ENCODE data around the gene BEAN1.

The BEAN1 gene

GRCh38 chr16:66409156-66409555, 17.9 kb upstream of the BEAN1 start:
- TF ChIP-seq CTCF (IDR thresholded peaks at IDR 0.05; ENCODE audit: control extremely low read depth, extremely low read depth, low read depth, missing control alignments) = no peak
- CTCF ChIA-PET = interaction anchor here (1.0 to 3.9 kb wide), 4 partner anchors 65 to 459 kb away, joined by 3 to 23 read pairs (median 5); no protein-coding TSS in a partner anchor
- POLR2A ChIA-PET = interaction anchor here (0.8 kb wide), 1 partner anchor 331 kb away, joined by 5 read pairs; no protein-coding TSS in a partner anchor
- no peak for DNase-seq (ENCODE audit: extremely low spot score)

GRCh38 chr16:66412182-66412581, 14.9 kb upstream of the BEAN1 start:
- CTCF ChIA-PET = no interaction called here

GRCh38 chr16:66414891-66415290, 12.2 kb upstream of the BEAN1 start:
- no peak for TF ChIP-seq CTCF (IDR thresholded peaks at IDR 0.05; ENCODE audit: control extremely low read depth, extremely low read depth, low read depth, missing control alignments)
- POLR2A ChIA-PET = no interaction called here
- CTCF ChIA-PET = interaction anchor here (1.0 to 2.8 kb wide), 4 partner anchors 8 to 174 kb away, joined by 3 to 20 read pairs (median 3); no protein-coding TSS in a partner anchor
- DNase-seq (ENCODE audit: extremely low spot score) = no peak

More at GRCh38 chr16:66412182-66412581, 14.9 kb upstream of the BEAN1 start:
- no peak for DNase-seq (ENCODE audit: extremely low spot score)
- POLR2A ChIA-PET = no interaction called here
- TF ChIP-seq CTCF (IDR thresholded peaks at IDR 0.05; ENCODE audit: control extremely low read depth, extremely low read depth, low read depth, missing control alignments) = no peak

- no peak for DNase-seq (ENCODE audit: extremely low spot score)
- TF ChIP-seq CTCF (IDR thresholded peaks at IDR 0.05; ENCODE audit: control extremely low read depth, extremely low read depth, low read depth, missing control alignments) = no peak
- ChIA-PET CTCF (interaction anchor here (2.8 kb wide), 1 partner anchor 10 kb away, joined by 20 read pairs; no protein-coding TSS in a partner anchor), POLR2A (no interaction called here)
These were observed 11.0 kb upstream of the BEAN1 start for GRCh38 chr16:66416136-66416535.

GRCh38 chr16:66416939-66417700, 10.0 kb upstream of the BEAN1 start:
- CTCF ChIA-PET = interaction anchor here (0.9 to 1.0 kb wide), 2 partner anchors 71 to 172 kb away, joined by 3 read pairs; no protein-coding TSS in a partner anchor
- DNase-seq (ENCODE audit: extremely low spot score) = no peak
- POLR2A ChIA-PET = no interaction called here

More at GRCh38 chr16:66416939-66417700, 10.0 kb upstream of the BEAN1 start:
- no peak for TF ChIP-seq CTCF (IDR thresholded peaks at IDR 0.05; ENCODE audit: control extremely low read depth, extremely low read depth, low read depth, missing control alignments)

Measured in GM10248 (cell line).